HepG2 (cell line): Measurements from ENCODE around the gene IMPDH1. TPM values are rescaled to one million over a fixed set of nuclear protein-coding genes. Genes with fewer than 3 reads are reported as not detected.
A peak's percentile ranks its signal among the peaks of the same experiment; 100 is the strongest.

ENCODE experiments used
- AHR ChIP-seq: IDR thresholded peaks from 2 replicates; pipeline ENCODE4 v1.6.1; 2018; ENCODE audit warnings: missing genetic modification reagents, missing compliant biosample characterization
- ATF7-NPFF ChIP-seq: sonication (generic); formaldehyde crosslinking; IDR thresholded peaks from 2 replicates; pipeline ENCODE4 v1.8.1; 2023; ENCODE audit warnings: mild to moderate bottlenecking, low read depth, missing genetic modification reagents, moderate library complexity
- CENPX ChIP-seq: sonication (generic); formaldehyde crosslinking; IDR thresholded peaks from 2 replicates; pipeline ENCODE4 v1.9.0; 2021; ENCODE audit warnings: mild to moderate bottlenecking, missing genetic modification reagents, moderate library complexity
- DPF2 ChIP-seq: sonication (generic); formaldehyde crosslinking; IDR thresholded peaks from 2 replicates; pipeline ENCODE4 v1.4.0; 2020; ENCODE audit warnings: mild to moderate bottlenecking, low read depth, missing genetic modification reagents, borderline replicate concordance
- HOXA5 ChIP-seq: sonication (generic); formaldehyde crosslinking; IDR thresholded peaks from 2 replicates; pipeline ENCODE4 v1.4.0; 2020; ENCODE audit warnings: missing genetic modification reagents
- KLF11 ChIP-seq: IDR thresholded peaks from 2 replicates; pipeline ENCODE4 v1.6.1; 2016; ENCODE audit warnings: missing compliant biosample characterization
- KMT2A ChIP-seq: sonication (generic); formaldehyde crosslinking; IDR thresholded peaks from 2 replicates; pipeline ENCODE4 v1.4.0; 2020; ENCODE audit warnings: missing genetic modification reagents
- SATB2 ChIP-seq: sonication (generic); formaldehyde crosslinking; IDR thresholded peaks from 2 replicates; pipeline ENCODE4 v1.5.0; 2020; ENCODE audit warnings: missing genetic modification reagents
- TBX2 ChIP-seq: sonication (generic); formaldehyde crosslinking; IDR thresholded peaks from 2 replicates; pipeline ENCODE4 v1.5.0; 2020; ENCODE audit warnings: missing genetic modification reagents, mild to moderate bottlenecking, borderline replicate concordance
- ZBTB3 ChIP-seq: sonication (generic); formaldehyde crosslinking; IDR thresholded peaks from 2 replicates; pipeline ENCODE4 v1.4.0; 2020; ENCODE audit warnings: low read depth, mild to moderate bottlenecking, moderate library complexity, missing genetic modification reagents, borderline replicate concordance
- ZNF317 ChIP-seq: sonication (generic); formaldehyde crosslinking; IDR thresholded peaks from 2 replicates; pipeline ENCODE4 v1.5.0; 2020; ENCODE audit warnings: mild to moderate bottlenecking, missing genetic modification reagents
- ZNF343 ChIP-seq: sonication (generic); formaldehyde crosslinking; IDR thresholded peaks from 2 replicates; pipeline ENCODE4 v1.4.0; 2020; ENCODE audit warnings: mild to moderate bottlenecking, missing genetic modification reagents
- ZNF367 ChIP-seq: sonication (generic); formaldehyde crosslinking; IDR thresholded peaks from 2 replicates; pipeline ENCODE4 v1.4.0; 2020; ENCODE audit warnings: missing genetic modification reagents, borderline replicate concordance
- ZNF674 ChIP-seq: sonication (generic); formaldehyde crosslinking; IDR thresholded peaks from 2 replicates; pipeline ENCODE4 v1.5.0; 2020; ENCODE audit warnings: low read depth, mild to moderate bottlenecking, missing genetic modification reagents
- polyA plus RNA-seq, 8 experiments: library from polyadenylated mRNA; depleted of rRNA in 3 of 8; stranded (reverse) in 7 of 8; unstranded in 1 of 8; fragments of >200 nt; fragmentation: Illumina TruSeq in 4 of 8; extraction: Trizol in 4 of 8; gene quantifications; 2 replicates each; pipeline versions ENCODE4 v1.2.1 to v1.2.3, GENCODE V29; 2011 to 2016; ENCODE audit warnings: low read depth in 4 of 8, missing spikeins in 1 of 8, mixed read lengths in 1 of 8; ENCODE audit not compliant: insufficient read depth in 1 of 8
- total RNA-seq, 5 experiments: library from RNA; depleted of rRNA; stranded (reverse); fragments of >200 nt; fragmentation: Illumina TruSeq; extraction: Trizol; gene quantifications; 2 replicates each; pipeline ENCODE4 v1.2.3, GENCODE V29; 2016; ENCODE audit warnings: low read depth in 1 of 5
- TF ChIP-seq, protein P1 (sequence below): sonication (generic); formaldehyde crosslinking; IDR thresholded peaks from 2 replicates; pipeline ENCODE4 v1.8.1; 2023; ENCODE audit warnings: missing genetic modification reagents, inconsistent platforms, borderline replicate concordance
- TF ChIP-seq, protein P2 (sequence below): sonication (generic); formaldehyde crosslinking; IDR thresholded peaks from 2 replicates; pipeline ENCODE4 v1.9.0; 2021; ENCODE audit warnings: missing genetic modification reagents, borderline replicate concordance
- TF ChIP-seq, protein P3 (sequence below): sonication (generic); formaldehyde crosslinking; IDR thresholded peaks from 2 replicates; pipeline ENCODE4 v1.4.0; 2020; ENCODE audit warnings: low read depth, mild to moderate bottlenecking, missing genetic modification reagents
- TF ChIP-seq, protein P4 (sequence below): fragments of 450-650 bp; IDR thresholded peaks from 2 replicates; pipeline ENCODE4 v1.6.1; 2016
- TF ChIP-seq, protein P5 (sequence below): sonication (generic); formaldehyde crosslinking; IDR thresholded peaks from 2 replicates; pipeline ENCODE4 v1.4.0; 2020; ENCODE audit warnings: mild to moderate bottlenecking, missing genetic modification reagents

IMPDH1 gene
- total and polyA plus RNA-seq, 2 of the 13 experiments (the other 11 are each of a cell fraction or from before 2014, with no cell fraction given) = 22.8 to 34.0 TPM

DNA sequence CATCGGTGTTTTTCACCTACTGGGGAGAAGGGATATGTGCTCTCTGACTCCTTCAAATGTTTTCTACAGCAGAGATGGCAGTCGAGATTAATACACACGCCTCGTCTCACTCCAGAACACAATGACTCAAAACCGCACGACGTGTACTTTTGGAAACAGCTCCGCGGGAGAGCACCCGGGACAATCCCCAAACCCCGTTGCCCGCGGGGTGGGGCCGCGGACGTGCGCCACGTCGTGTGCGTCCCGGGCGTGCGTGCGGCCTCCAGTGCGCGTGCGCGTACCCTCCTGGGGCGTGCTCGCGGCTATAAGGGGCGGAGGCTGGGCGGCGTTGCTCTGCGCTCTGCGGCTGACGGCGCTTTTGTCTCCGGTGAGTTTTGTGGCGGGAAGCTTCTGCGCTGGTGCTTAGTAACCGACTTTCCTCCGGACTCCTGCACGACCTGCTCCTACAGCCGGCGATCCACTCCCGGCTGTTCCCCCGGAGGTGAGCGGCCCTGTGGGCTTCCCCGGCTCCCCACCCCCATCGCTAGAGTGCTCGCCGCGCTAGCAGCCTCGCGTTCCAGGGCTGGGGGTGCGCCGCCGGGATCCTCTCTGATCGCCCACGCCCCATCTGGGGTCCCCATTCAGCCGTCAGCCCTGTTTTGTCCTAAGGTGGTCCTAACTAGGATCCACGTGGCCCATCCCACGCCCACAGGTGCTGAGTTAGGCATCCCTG is 45.9 kb upstream of the IMPDH1 start, which contains the start of gene HILPDA (continued):
- TF ChIP-seq KLF11 (CRISPR knock-in tag) = no peak
- TF ChIP-seq, protein P1, sequence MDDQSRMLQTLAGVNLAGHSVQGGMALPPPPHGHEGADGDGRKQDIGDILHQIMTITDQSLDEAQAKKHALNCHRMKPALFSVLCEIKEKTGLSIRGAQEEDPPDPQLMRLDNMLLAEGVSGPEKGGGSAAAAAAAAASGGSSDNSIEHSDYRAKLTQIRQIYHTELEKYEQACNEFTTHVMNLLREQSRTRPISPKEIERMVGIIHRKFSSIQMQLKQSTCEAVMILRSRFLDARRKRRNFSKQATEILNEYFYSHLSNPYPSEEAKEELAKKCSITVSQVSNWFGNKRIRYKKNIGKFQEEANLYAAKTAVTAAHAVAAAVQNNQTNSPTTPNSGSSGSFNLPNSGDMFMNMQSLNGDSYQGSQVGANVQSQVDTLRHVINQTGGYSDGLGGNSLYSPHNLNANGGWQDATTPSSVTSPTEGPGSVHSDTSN = no peak
- no peak for TF ChIP-seq HOXA5
- TF ChIP-seq ZNF367 (CRISPR knock-in tag) = no peak
- TF ChIP-seq, protein P2, sequence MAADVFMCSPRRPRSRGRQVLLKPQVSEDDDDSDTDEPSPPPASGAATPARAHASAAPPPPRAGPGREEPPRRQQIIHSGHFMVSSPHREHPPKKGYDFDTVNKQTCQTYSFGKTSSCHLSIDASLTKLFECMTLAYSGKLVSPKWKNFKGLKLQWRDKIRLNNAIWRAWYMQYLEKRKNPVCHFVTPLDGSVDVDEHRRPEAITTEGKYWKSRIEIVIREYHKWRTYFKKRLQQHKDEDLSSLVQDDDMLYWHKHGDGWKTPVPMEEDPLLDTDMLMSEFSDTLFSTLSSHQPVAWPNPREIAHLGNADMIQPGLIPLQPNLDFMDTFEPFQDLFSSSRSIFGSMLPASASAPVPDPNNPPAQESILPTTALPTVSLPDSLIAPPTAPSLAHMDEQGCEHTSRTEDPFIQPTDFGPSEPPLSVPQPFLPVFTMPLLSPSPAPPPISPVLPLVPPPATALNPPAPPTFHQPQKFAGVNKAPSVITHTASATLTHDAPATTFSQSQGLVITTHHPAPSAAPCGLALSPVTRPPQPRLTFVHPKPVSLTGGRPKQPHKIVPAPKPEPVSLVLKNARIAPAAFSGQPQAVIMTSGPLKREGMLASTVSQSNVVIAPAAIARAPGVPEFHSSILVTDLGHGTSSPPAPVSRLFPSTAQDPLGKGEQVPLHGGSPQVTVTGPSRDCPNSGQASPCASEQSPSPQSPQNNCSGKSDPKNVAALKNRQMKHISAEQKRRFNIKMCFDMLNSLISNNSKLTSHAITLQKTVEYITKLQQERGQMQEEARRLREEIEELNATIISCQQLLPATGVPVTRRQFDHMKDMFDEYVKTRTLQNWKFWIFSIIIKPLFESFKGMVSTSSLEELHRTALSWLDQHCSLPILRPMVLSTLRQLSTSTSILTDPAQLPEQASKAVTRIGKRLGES (CRISPR knock-in tag) = no peak
- TF ChIP-seq ZBTB3 (CRISPR knock-in tag) = 0 out of 2 replicates have a peak, but pooled peaks have one; percentile 18
- TF ChIP-seq, protein P3, sequence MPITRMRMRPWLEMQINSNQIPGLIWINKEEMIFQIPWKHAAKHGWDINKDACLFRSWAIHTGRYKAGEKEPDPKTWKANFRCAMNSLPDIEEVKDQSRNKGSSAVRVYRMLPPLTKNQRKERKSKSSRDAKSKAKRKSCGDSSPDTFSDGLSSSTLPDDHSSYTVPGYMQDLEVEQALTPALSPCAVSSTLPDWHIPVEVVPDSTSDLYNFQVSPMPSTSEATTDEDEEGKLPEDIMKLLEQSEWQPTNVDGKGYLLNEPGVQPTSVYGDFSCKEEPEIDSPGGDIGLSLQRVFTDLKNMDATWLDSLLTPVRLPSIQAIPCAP (CRISPR knock-in tag) = no peak
- TF ChIP-seq, protein P4, sequence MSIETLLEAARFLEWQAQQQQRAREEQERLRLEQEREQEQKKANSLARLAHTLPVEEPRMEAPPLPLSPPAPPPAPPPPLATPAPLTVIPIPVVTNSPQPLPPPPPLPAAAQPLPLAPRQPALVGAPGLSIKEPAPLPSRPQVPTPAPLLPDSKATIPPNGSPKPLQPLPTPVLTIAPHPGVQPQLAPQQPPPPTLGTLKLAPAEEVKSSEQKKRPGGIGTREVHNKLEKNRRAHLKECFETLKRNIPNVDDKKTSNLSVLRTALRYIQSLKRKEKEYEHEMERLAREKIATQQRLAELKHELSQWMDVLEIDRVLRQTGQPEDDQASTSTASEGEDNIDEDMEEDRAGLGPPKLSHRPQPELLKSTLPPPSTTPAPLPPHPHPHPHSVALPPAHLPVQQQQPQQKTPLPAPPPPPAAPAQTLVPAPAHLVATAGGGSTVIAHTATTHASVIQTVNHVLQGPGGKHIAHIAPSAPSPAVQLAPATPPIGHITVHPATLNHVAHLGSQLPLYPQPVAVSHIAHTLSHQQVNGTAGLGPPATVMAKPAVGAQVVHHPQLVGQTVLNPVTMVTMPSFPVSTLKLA = 0 out of 2 replicates have a peak, but pooled peaks have one; percentile 11
- TF ChIP-seq ATF7-NPFF (CRISPR knock-in tag) = peak; percentile 93
- TF ChIP-seq AHR (CRISPR knock-in tag) = no peak; the same call in 1 of the 2 replicates
- 0 out of 2 replicates have a peak, but pooled peaks have one; percentile 23 for TF ChIP-seq ZNF343 (CRISPR knock-in tag)
- TF ChIP-seq TBX2 = peak; percentile 66
- TF ChIP-seq CENPX (CRISPR knock-in tag) = no peak
- no peak for TF ChIP-seq DPF2 (CRISPR knock-in tag)
- TF ChIP-seq ZNF317 (CRISPR knock-in tag) = no peak; the same call in 1 of the 2 replicates
- no peak for TF ChIP-seq SATB2 (CRISPR knock-in tag)
- peak; percentile 49; the same call in 1 of the 2 replicates for TF ChIP-seq KMT2A (CRISPR knock-in tag)
- TF ChIP-seq ZNF674 = no peak
- TF ChIP-seq, protein P5, sequence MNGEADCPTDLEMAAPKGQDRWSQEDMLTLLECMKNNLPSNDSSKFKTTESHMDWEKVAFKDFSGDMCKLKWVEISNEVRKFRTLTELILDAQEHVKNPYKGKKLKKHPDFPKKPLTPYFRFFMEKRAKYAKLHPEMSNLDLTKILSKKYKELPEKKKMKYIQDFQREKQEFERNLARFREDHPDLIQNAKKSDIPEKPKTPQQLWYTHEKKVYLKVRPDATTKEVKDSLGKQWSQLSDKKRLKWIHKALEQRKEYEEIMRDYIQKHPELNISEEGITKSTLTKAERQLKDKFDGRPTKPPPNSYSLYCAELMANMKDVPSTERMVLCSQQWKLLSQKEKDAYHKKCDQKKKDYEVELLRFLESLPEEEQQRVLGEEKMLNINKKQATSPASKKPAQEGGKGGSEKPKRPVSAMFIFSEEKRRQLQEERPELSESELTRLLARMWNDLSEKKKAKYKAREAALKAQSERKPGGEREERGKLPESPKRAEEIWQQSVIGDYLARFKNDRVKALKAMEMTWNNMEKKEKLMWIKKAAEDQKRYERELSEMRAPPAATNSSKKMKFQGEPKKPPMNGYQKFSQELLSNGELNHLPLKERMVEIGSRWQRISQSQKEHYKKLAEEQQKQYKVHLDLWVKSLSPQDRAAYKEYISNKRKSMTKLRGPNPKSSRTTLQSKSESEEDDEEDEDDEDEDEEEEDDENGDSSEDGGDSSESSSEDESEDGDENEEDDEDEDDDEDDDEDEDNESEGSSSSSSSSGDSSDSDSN (CRISPR knock-in tag) = peak; percentile 55
